HepG2 (cell line): ENCODE data around the gene ABHD2. TPM values are rescaled to one million over a fixed set of nuclear protein-coding genes. Genes with fewer than 3 reads are reported as not detected.

Source experiments
- ATRX ChIP-seq: sonication (generic); formaldehyde crosslinking; IDR thresholded peaks from 2 replicates; pipeline ENCODE4 v1.4.0; 2020; ENCODE audit warnings: missing genetic modification reagents, borderline replicate concordance
- BHLHE40 ChIP-seq: IDR thresholded peaks from 2 replicates; pipeline ENCODE4 v1.6.1; 2011; ENCODE audit warnings: low read length, improper control_type of control experiment
- FOXA3 ChIP-seq: IDR thresholded peaks from 2 replicates; pipeline ENCODE4 v1.6.1; 2016; ENCODE audit warnings: missing genetic modification reagents, missing compliant biosample characterization
- MAZ ChIP-seq, 2 experiments: sonication (generic) in 1 of 2; formaldehyde crosslinking in 1 of 2; IDR thresholded peaks; 2 replicates each; pipeline versions ENCODE4 v1.5.0 to v1.6.1; 2012 to 2020; ENCODE audit warnings: low read depth in 2 of 2, mild to moderate bottlenecking in 2 of 2, borderline replicate concordance in 1 of 2, improper control_type of control experiment in 1 of 2, low read length in 1 of 2, missing genetic modification reagents in 1 of 2, moderate library complexity in 1 of 2
- MED13 ChIP-seq: sonication (generic); formaldehyde crosslinking; IDR thresholded peaks from 2 replicates; pipeline ENCODE4 v1.5.0; 2020; ENCODE audit warnings: missing genetic modification reagents
- MTF2 ChIP-seq: sonication (generic); formaldehyde crosslinking; IDR thresholded peaks from 2 replicates; pipeline ENCODE4 v1.5.0; 2020; ENCODE audit warnings: missing genetic modification reagents, borderline replicate concordance
- NCOA1 ChIP-seq: sonication (generic); formaldehyde crosslinking; IDR thresholded peaks from 2 replicates; pipeline ENCODE4 v1.9.0; 2021; ENCODE audit warnings: missing genetic modification reagents
- PPARG ChIP-seq: conservative IDR thresholded peaks from 2 replicates; pipeline ENCODE4 v1.6.1; 2016; ENCODE audit warnings: missing biosample characterization, missing genetic modification reagents
- REPIN1 ChIP-seq: sonication (generic); formaldehyde crosslinking; IDR thresholded peaks from 2 replicates; pipeline ENCODE4 v1.8.0; 2022; ENCODE audit warnings: missing genetic modification reagents, low read depth, mild to moderate bottlenecking, borderline replicate concordance
- SP140L ChIP-seq: sonication (generic); formaldehyde crosslinking; IDR thresholded peaks from 2 replicates; pipeline ENCODE4 v1.4.0; 2020; ENCODE audit warnings: missing genetic modification reagents, borderline replicate concordance
- SP5 ChIP-seq: IDR thresholded peaks from 2 replicates; pipeline ENCODE4 v1.6.1; 2016; ENCODE audit warnings: low read depth, borderline replicate concordance
- ZBTB20 ChIP-seq: sonication (generic); formaldehyde crosslinking; IDR thresholded peaks from 2 replicates; pipeline ENCODE4 v1.8.1; 2023; ENCODE audit warnings: missing genetic modification reagents, low read depth, mild to moderate bottlenecking, borderline replicate concordance
- ZBTB42 ChIP-seq: sonication (generic); formaldehyde crosslinking; IDR thresholded peaks from 2 replicates; pipeline ENCODE4 v1.5.0; 2020; ENCODE audit warnings: mild to moderate bottlenecking, missing genetic modification reagents
- ZMYM4 ChIP-seq: sonication (generic); formaldehyde crosslinking; IDR thresholded peaks from 2 replicates; pipeline ENCODE4 v1.8.1; 2023; ENCODE audit warnings: mild to moderate bottlenecking, missing genetic modification reagents
- ZNF292 ChIP-seq: sonication (generic); formaldehyde crosslinking; IDR thresholded peaks from 2 replicates; pipeline ENCODE4 v1.8.1; 2022; ENCODE audit warnings: mild to moderate bottlenecking, low read depth, missing genetic modification reagents, borderline replicate concordance
- ZNF335 ChIP-seq: sonication (generic); formaldehyde crosslinking; IDR thresholded peaks from 2 replicates; pipeline ENCODE4 v1.4.0; 2020; ENCODE audit warnings: missing genetic modification reagents
- ZNF879 ChIP-seq: sonication (generic); formaldehyde crosslinking; IDR thresholded peaks from 2 replicates; pipeline ENCODE4 v1.8.1; 2023; ENCODE audit warnings: missing genetic modification reagents
- polyA plus RNA-seq, 8 experiments: library from polyadenylated mRNA; depleted of rRNA in 3 of 8; stranded (reverse) in 7 of 8; unstranded in 1 of 8; fragments of >200 nt; fragmentation: Illumina TruSeq in 4 of 8; extraction: Trizol in 4 of 8; gene quantifications; 2 replicates each; pipeline versions ENCODE4 v1.2.1 to v1.2.3, GENCODE V29; 2011 to 2016; ENCODE audit warnings: low read depth in 4 of 8, missing spikeins in 1 of 8, mixed read lengths in 1 of 8; ENCODE audit not compliant: insufficient read depth in 1 of 8
- total RNA-seq, 5 experiments: library from RNA; depleted of rRNA; stranded (reverse); fragments of >200 nt; fragmentation: Illumina TruSeq; extraction: Trizol; gene quantifications; 2 replicates each; pipeline ENCODE4 v1.2.3, GENCODE V29; 2016; ENCODE audit warnings: low read depth in 1 of 5
- TF ChIP-seq, protein P1 (sequence below): sonication (generic); formaldehyde crosslinking; IDR thresholded peaks from 2 replicates; pipeline ENCODE4 v1.4.0; 2020; ENCODE audit warnings: missing genetic modification reagents
- TF ChIP-seq, protein P2 (sequence below): sonication (generic); formaldehyde crosslinking; IDR thresholded peaks from 2 replicates; pipeline ENCODE4 v1.9.0; 2021; ENCODE audit warnings: missing genetic modification reagents, mild to moderate bottlenecking, borderline replicate concordance
- TF ChIP-seq, protein P3 (sequence below): sonication (generic); formaldehyde crosslinking; IDR thresholded peaks from 2 replicates; pipeline ENCODE4 v1.8.0; 2022; ENCODE audit warnings: missing genetic modification reagents, mild to moderate bottlenecking, moderate library complexity, borderline replicate concordance
- TF ChIP-seq, protein P4 (sequence below): sonication (generic); IDR thresholded peaks from 2 replicates; pipeline ENCODE4 v1.6.1; 2016; ENCODE audit warnings: low read depth, borderline replicate concordance

Gene ABHD2
- total and polyA plus RNA-seq, 2 of the 13 experiments (the other 11 are each of a cell fraction or from before 2014, with no cell fraction given): 14.8 to 22.4 TPM

DNA sequence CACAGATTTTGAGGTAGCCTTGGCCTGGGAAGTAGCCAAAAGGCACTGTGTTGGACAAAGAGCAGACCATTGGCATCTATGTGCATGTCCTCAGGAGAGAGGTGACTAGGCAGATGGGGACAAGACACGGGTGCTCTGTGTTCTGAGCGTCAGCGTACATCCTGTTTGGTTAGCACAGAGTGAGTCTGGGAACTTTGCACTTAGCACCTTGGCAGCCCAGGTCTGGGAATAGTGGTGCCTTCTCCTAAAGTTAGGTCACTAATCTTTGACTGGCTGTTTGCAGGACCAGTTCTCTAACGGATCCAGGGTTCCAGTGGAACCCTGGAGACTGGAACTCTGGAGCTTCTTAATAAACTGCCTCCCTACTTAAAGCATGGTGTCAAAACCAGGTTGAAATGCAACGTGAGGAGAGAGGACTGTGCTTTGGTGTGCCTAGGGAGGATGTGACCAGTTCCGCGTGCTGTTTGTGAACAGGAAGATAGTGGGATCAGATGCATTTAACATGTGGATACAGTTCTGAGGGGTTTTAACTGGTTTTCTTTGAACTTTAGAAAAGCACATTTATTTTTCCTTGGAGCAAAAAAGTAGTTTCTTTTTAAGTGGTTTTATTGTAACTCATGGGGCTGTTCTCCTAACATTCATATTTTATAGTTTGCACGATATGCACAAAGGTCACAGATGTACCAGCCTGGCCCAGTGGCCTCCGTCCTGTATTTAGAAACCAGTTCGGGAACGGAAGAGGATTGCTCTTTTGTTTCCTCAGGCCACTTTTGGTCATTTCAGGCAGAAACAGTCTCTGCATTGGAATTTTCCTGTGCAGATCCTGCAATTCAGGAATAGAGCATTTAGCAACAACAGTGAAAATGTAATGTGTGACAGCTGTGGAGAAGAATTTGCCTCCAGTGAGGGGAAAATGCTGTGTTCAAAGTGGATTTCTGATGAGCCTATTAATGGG lies 48.8 kb downstream of the ABHD2 start (continued):
- TF ChIP-seq NCOA1 (CRISPR knock-in tag) (0 out of 2 replicates have a peak, but pooled peaks have one; percentile 55), ATRX (CRISPR knock-in tag) (no peak), FOXA3 (CRISPR knock-in tag) (peak; percentile 85), ZMYM4 (CRISPR knock-in tag) (peak; percentile 81), ZNF879 (CRISPR knock-in tag) (no peak), ZBTB20 (CRISPR knock-in tag) (peak; percentile 75; the same call in 1 of the 2 replicates), SP5 (CRISPR knock-in tag) (peak; percentile 27; the same call in 1 of the 2 replicates), SP140L (no peak), MAZ (IDR thresholded peaks at IDR 0.05; ENCODE audit: borderline replicate concordance, low read depth, low read length) (no peak), MAZ (CRISPR knock-in tag; IDR thresholded peaks at IDR 0.05; ENCODE audit: low read depth) (peak; percentile 55; the same call in 1 of the 2 replicates), ZNF335 (CRISPR knock-in tag) (peak; percentile 28; the same call in 1 of the 2 replicates), MED13 (CRISPR knock-in tag) (peak; percentile 61; the same call in 1 of the 2 replicates), BHLHE40 (peak; percentile 39; the same call in 1 of the 2 replicates), PPARG (CRISPR knock-in tag) (peak; percentile 86), REPIN1 (peak; percentile 73; the same call in 1 of the 2 replicates), ZBTB42 (CRISPR knock-in tag) (no peak), ZNF292 (CRISPR knock-in tag) (peak; percentile 99), MTF2 (0 out of 2 replicates have a peak, but pooled peaks have one; percentile 41)
- TF ChIP-seq, protein P1, sequence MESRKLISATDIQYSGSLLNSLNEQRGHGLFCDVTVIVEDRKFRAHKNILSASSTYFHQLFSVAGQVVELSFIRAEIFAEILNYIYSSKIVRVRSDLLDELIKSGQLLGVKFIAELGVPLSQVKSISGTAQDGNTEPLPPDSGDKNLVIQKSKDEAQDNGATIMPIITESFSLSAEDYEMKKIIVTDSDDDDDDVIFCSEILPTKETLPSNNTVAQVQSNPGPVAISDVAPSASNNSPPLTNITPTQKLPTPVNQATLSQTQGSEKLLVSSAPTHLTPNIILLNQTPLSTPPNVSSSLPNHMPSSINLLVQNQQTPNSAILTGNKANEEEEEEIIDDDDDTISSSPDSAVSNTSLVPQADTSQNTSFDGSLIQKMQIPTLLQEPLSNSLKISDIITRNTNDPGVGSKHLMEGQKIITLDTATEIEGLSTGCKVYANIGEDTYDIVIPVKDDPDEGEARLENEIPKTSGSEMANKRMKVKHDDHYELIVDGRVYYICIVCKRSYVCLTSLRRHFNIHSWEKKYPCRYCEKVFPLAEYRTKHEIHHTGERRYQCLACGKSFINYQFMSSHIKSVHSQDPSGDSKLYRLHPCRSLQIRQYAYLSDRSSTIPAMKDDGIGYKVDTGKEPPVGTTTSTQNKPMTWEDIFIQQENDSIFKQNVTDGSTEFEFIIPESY (CRISPR knock-in tag): peak; percentile 48; the same call in 1 of the 2 replicates
- TF ChIP-seq, protein P2, sequence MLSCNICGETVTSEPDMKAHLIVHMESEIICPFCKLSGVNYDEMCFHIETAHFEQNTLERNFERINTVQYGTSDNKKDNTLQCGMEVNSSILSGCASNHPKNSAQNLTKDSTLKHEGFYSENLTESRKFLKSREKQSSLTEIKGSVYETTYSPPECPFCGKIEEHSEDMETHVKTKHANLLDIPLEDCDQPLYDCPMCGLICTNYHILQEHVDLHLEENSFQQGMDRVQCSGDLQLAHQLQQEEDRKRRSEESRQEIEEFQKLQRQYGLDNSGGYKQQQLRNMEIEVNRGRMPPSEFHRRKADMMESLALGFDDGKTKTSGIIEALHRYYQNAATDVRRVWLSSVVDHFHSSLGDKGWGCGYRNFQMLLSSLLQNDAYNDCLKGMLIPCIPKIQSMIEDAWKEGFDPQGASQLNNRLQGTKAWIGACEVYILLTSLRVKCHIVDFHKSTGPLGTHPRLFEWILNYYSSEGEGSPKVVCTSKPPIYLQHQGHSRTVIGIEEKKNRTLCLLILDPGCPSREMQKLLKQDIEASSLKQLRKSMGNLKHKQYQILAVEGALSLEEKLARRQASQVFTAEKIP (CRISPR knock-in tag): no peak
- TF ChIP-seq, protein P3, sequence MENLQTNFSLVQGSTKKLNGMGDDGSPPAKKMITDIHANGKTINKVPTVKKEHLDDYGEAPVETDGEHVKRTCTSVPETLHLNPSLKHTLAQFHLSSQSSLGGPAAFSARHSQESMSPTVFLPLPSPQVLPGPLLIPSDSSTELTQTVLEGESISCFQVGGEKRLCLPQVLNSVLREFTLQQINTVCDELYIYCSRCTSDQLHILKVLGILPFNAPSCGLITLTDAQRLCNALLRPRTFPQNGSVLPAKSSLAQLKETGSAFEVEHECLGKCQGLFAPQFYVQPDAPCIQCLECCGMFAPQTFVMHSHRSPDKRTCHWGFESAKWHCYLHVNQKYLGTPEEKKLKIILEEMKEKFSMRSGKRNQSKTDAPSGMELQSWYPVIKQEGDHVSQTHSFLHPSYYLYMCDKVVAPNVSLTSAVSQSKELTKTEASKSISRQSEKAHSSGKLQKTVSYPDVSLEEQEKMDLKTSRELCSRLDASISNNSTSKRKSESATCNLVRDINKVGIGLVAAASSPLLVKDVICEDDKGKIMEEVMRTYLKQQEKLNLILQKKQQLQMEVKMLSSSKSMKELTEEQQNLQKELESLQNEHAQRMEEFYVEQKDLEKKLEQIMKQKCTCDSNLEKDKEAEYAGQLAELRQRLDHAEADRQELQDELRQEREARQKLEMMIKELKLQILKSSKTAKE: peak; percentile 85
- TF ChIP-seq, protein P4, sequence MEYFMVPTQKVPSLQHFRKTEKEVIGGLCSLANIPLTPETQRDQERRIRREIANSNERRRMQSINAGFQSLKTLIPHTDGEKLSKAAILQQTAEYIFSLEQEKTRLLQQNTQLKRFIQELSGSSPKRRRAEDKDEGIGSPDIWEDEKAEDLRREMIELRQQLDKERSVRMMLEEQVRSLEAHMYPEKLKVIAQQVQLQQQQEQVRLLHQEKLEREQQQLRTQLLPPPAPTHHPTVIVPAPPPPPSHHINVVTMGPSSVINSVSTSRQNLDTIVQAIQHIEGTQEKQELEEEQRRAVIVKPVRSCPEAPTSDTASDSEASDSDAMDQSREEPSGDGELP: no peak; the same call in 1 of the 2 replicates
